ENCODE measurements around the gene SMCO2. TPM values are rescaled to one million over a fixed set of nuclear protein-coding genes. Genes with fewer than 3 reads are reported as not detected.
A peak's percentile ranks its signal among the peaks of the same experiment; 100 is the strongest.

Gene SMCO2
- total and polyA plus RNA-seq, 2 experiments from 2014 or later: not detected

DNA sequence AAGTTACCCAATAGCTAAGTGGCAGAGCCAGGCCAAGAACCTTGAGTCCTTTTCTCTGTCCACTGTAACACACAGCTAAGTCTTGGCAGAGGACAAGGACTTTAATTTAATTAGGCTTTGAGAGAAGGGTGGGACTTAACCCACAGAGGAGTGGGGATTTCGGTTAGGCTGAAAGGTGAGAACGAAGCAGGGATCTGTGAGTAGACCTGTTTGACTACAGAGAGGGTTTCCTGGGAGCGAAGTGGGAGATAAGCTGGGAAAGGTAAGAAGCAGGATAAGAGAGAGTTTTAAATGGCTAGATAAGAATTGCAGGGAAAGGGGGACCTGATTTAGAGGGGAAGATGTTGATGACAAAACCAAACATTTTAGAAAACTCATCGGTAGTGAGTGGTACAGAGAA lies 75.4 kb downstream of the SMCO2 start:
- TF ChIP-seq EZH2 (IDR thresholded peaks at IDR 0.05; ENCODE audit: borderline replicate concordance): no peak
- TF ChIP-seq, protein P1, sequence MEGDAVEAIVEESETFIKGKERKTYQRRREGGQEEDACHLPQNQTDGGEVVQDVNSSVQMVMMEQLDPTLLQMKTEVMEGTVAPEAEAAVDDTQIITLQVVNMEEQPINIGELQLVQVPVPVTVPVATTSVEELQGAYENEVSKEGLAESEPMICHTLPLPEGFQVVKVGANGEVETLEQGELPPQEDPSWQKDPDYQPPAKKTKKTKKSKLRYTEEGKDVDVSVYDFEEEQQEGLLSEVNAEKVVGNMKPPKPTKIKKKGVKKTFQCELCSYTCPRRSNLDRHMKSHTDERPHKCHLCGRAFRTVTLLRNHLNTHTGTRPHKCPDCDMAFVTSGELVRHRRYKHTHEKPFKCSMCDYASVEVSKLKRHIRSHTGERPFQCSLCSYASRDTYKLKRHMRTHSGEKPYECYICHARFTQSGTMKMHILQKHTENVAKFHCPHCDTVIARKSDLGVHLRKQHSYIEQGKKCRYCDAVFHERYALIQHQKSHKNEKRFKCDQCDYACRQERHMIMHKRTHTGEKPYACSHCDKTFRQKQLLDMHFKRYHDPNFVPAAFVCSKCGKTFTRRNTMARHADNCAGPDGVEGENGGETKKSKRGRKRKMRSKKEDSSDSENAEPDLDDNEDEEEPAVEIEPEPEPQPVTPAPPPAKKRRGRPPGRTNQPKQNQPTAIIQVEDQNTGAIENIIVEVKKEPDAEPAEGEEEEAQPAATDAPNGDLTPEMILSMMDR (IDR thresholded peaks at IDR 0.05; ENCODE audit: poor library complexity): no peak
- TF ChIP-seq EZH2phosphoT487 (IDR thresholded peaks at IDR 0.05; ENCODE audit: low read depth, severe bottlenecking, unreplicated experiment): no peak
- no peaks in the 10 kb centered on the region for H3K27me3 ChIP-seq
- H3K9me2 ChIP-seq (replicated peaks; ENCODE audit: insufficient read depth): no peaks in the 10 kb centered on the region
- H3K9me3 ChIP-seq (ENCODE audit: low read depth): no peaks in the 10 kb centered on the region
- H3K36me3 ChIP-seq (replicated peaks; ENCODE audit: insufficient read depth, low read depth): no peaks in the 10 kb centered on the region
- H3K27ac ChIP-seq: no peak overlapping the region
- H3K4me3 ChIP-seq: no peak overlapping the region
- no peak overlapping the region for H2AFZ ChIP-seq
- H3K79me2 ChIP-seq: peaks cover 23% of the 10 kb centered on the region
- H3K4me1 ChIP-seq (ENCODE audit: insufficient read depth): peaks cover 16% of the 10 kb centered on the region
- 75% methylated on average over 4 of the region's 4 CpGs for WGBS (ENCODE audit: low lambda C conversion rate, missing lambda C conversion rate)
- no peak overlapping the region for H3K4me2 ChIP-seq
- no peak for DNase-seq (ENCODE audit: low spot score)
- no peaks in the 10 kb centered on the region for H4K20me1 ChIP-seq (ENCODE audit: insufficient read depth, poor library complexity, severe bottlenecking)

DNA sequence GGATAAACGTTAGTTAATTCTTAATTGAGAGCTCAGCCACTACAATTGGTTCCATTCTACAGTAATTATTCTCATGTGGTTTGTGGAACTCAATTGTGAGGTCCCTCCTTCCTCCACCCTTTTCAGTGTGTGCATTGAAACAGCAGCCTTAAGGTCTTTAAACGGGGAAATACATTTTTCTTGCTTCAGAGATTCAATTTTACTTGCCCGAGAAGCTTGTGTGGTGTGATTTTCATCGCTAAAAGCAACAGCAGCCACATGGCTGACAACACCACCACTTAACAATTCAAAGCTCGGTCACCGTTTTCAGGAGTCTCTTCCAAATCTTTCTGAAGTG lies 76.7 kb downstream of the SMCO2 start:
- Histone ChIP-seq H3K27ac (peak overlapping the region; percentile 91), H3K79me2 (peaks cover 36% of the 10 kb centered on the region), H2AFZ (peak overlapping the region; percentile 42), H3K4me2 (peak overlapping the region; percentile 75), H4K20me1 (ENCODE audit: insufficient read depth, poor library complexity, severe bottlenecking) (no peaks in the 10 kb centered on the region), H3K36me3 (replicated peaks; ENCODE audit: insufficient read depth, low read depth) (no peaks in the 10 kb centered on the region), H3K9me2 (replicated peaks; ENCODE audit: insufficient read depth) (no peaks in the 10 kb centered on the region), H3K27me3 (no peaks in the 10 kb centered on the region), H3K4me1 (ENCODE audit: insufficient read depth) (peaks cover 16% of the 10 kb centered on the region), H3K4me3 (peak overlapping the region; percentile 26), H3K9me3 (ENCODE audit: low read depth) (no peaks in the 10 kb centered on the region)
- no peak for DNase-seq (ENCODE audit: low spot score)
- TF ChIP-seq, protein P1 (IDR thresholded peaks at IDR 0.05; ENCODE audit: poor library complexity): no peak
- TF ChIP-seq EZH2phosphoT487 (IDR thresholded peaks at IDR 0.05; ENCODE audit: low read depth, severe bottlenecking, unreplicated experiment): no peak
- TF ChIP-seq EZH2 (IDR thresholded peaks at IDR 0.05; ENCODE audit: borderline replicate concordance): no peak
- 2% methylated on average over 6 of the region's 6 CpGs for WGBS (ENCODE audit: low lambda C conversion rate, missing lambda C conversion rate)

DNA sequence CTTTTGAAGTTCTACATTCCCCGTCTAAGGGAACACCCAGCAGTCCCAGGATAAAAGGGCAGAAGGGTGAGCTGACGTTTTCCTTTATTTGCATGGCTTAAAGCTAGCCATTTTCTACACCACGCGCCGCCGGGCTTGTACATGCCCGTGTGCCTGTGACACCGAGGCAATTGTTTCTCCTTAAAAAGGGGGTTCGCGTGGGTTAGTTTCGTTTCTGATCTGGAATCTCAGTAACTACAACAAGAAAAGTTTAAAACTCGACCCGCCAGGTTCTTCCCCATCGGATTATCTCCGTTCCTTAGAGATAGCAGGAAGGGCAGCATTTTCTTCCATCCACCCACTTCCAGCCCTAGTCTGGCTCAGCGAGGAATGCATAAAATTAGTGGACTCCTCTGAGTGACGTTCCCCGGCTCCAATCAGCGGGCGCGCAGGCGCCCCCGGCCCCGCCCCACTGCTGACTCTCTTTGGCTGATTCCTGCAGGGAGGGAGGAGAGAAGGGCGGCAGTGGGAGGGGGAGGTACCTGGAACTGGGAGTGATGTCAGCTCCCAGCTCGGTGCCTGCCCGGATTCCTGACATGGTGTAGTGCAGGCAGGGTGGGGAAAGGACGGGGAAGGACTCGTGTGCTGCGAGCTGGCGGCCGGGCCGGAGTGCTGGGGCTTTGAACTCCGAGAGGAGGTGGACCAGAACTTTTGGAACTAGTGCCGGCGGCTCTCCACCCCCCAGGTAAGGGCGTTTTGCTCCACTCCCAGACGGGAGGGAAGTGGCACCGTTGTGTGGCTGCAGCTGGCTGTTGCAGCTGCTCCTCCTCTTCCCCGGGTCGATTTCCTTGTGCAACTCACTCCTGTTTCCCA lies 77.3 kb downstream of the SMCO2 start, which contains the start of gene PPFIBP1:
Gene PPFIBP1 (plus strand): TSS at position 565 of the 852 bp plus-strand sequence. CDS start 109,191 bp downstream, outside the sequence.
- under 1% methylated on average over 39 of the region's 41 CpGs for WGBS (ENCODE audit: low lambda C conversion rate, missing lambda C conversion rate)
- H3K36me3 ChIP-seq (replicated peaks; ENCODE audit: insufficient read depth, low read depth): no peaks in the 10 kb centered on the region

More for the DNA sequence above, 77.3 kb downstream of the SMCO2 start, which contains the start of gene PPFIBP1:
- H3K4me3 ChIP-seq: peak within 1 kb of the TSS; percentile 81
- peak within 1 kb of the TSS; percentile 91 for H3K27ac ChIP-seq
- no peaks in the 10 kb centered on the region for H3K27me3 ChIP-seq
- H4K20me1 ChIP-seq (ENCODE audit: insufficient read depth, poor library complexity, severe bottlenecking): no peaks in the 10 kb centered on the region
- H3K9me3 ChIP-seq (ENCODE audit: low read depth): no peaks in the 10 kb centered on the region
- peaks cover 42% of the 10 kb centered on the region for H3K79me2 ChIP-seq
- peak within 1 kb of the TSS; percentile 84 for H3K4me2 ChIP-seq
- peak; percentile 98 for DNase-seq (ENCODE audit: low spot score)
- peak within 1 kb of the TSS; percentile 42 for H2AFZ ChIP-seq
- TF ChIP-seq EZH2phosphoT487 (IDR thresholded peaks at IDR 0.05; ENCODE audit: low read depth, severe bottlenecking, unreplicated experiment): no peak
- TF ChIP-seq, protein P1 (IDR thresholded peaks at IDR 0.05; ENCODE audit: poor library complexity): peak; percentile 31
- H3K9me2 ChIP-seq (replicated peaks; ENCODE audit: insufficient read depth): no peaks in the 10 kb centered on the region
- peaks cover 16% of the 10 kb centered on the region for H3K4me1 ChIP-seq (ENCODE audit: insufficient read depth)
